Loucy (cell line): ENCODE data around the gene TMEM115.

Experiments used
- CTCF ChIP-seq: fragments of 200-600 bp; sonication (generic); conservative IDR thresholded peaks from 2 replicates; pipeline ENCODE4 v1.5.1; 2014; ENCODE audit warnings: mild to moderate bottlenecking, antibody characterized with exemption, low read length
- EZH2phosphoT487 ChIP-seq: fragments of 200-600 bp; IDR thresholded peaks from 2 replicates; pipeline ENCODE4 v1.6.1; 2018; ENCODE audit warnings: antibody characterized with exemption, mild to moderate bottlenecking, moderate library complexity, borderline replicate concordance

GRCh38 chr3:50372349-50372748 lies 13.0 kb upstream of the TMEM115 start:
- peak; percentile 37 for TF ChIP-seq CTCF
- TF ChIP-seq EZH2phosphoT487 = no peak
